ENCODE results near the gene TSPAN4. TPM values are rescaled to one million over a fixed set of nuclear protein-coding genes. Genes with fewer than 3 reads are reported as not detected.
A peak's percentile ranks its signal among the peaks of the same experiment; 100 is the strongest.

TSPAN4 gene
- total and polyA plus RNA-seq, 9 of the 15 experiments (the other 6 are each of a cell fraction or from before 2014, with no cell fraction given), result 0.07 to 31.0 (median 15.7) TPM

GRCh38 chr11:839875-840617 lies 2.6 kb upstream of the TSPAN4 start (continued):
- TF ChIP-seq ARID3B (CRISPR knock-in tag; IDR thresholded peaks at IDR 0.05; ENCODE audit: borderline replicate concordance) (no peak), KDM1A (IDR thresholded peaks at IDR 0.05) (no peak), ZNF140 (CRISPR knock-in tag; IDR thresholded peaks at IDR 0.05) (no peak), POLR2A (conservative IDR thresholded peaks at IDR 0.05) (peak; percentile 32; the same call in 1 of the 2 replicates), GTF2E2 (tag; IDR thresholded peaks at IDR 0.05) (no peak), PHF20 (IDR thresholded peaks at IDR 0.05; ENCODE audit: partially characterized antibody) (no peak), ZNF121 (CRISPR knock-in tag; conservative IDR thresholded peaks at IDR 0.05) (no peak), ATF2 (CRISPR knock-in tag; IDR thresholded peaks at IDR 0.05) (no peak), ZNF830 (CRISPR knock-in tag; IDR thresholded peaks at IDR 0.05) (no peak)
- TF ChIP-seq, protein P1, sequence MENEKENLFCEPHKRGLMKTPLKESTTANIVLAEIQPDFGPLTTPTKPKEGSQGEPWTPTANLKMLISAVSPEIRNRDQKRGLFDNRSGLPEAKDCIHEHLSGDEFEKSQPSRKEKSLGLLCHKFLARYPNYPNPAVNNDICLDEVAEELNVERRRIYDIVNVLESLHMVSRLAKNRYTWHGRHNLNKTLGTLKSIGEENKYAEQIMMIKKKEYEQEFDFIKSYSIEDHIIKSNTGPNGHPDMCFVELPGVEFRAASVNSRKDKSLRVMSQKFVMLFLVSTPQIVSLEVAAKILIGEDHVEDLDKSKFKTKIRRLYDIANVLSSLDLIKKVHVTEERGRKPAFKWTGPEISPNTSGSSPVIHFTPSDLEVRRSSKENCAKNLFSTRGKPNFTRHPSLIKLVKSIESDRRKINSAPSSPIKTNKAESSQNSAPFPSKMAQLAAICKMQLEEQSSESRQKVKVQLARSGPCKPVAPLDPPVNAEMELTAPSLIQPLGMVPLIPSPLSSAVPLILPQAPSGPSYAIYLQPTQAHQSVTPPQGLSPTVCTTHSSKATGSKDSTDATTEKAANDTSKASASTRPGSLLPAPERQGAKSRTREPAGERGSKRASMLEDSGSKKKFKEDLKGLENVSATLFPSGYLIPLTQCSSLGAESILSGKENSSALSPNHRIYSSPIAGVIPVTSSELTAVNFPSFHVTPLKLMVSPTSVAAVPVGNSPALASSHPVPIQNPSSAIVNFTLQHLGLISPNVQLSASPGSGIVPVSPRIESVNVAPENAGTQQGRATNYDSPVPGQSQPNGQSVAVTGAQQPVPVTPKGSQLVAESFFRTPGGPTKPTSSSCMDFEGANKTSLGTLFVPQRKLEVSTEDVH (IDR thresholded peaks at IDR 0.05; ENCODE audit: low read depth, partially characterized antibody), result no peak

Measured in K562 (cell line).